HuH-7.5 (cell line): ENCODE results near the gene SLC7A4.

Experiments used
- DNase-seq: peaks from one replicate; pipeline ENCODE4 v3.0.0; 2011; ENCODE audit warnings: low spot score

SLC7A4 gene

GRCh38 chr22:20998411-20999336, 33.7 kb downstream of the SLC7A4 start:
- no peak for DNase-seq

GRCh38 chr22:20997536-20998257, 34.7 kb downstream of the SLC7A4 start:
- DNase-seq, result no peak

- no peak for DNase-seq
These were observed 35.5 kb downstream of the SLC7A4 start for GRCh38 chr22:20996598-20997535.

GRCh38 chr22:20996031-20996410, 36.3 kb downstream of the SLC7A4 start:
- DNase-seq, result no peak

- DNase-seq, result no peak
These were observed 36.9 kb downstream of the SLC7A4 start for GRCh38 chr22:20995329-20996030.

GRCh38 chr22:20994902-20995241, 37.5 kb downstream of the SLC7A4 start:
- DNase-seq, result no peak

- no peak for DNase-seq
These were observed 38.0 kb downstream of the SLC7A4 start for GRCh38 chr22:20994128-20994901.

- no peak for DNase-seq
These were observed 38.8 kb downstream of the SLC7A4 start for GRCh38 chr22:20993304-20994127.

- no peak for DNase-seq
These were observed 39.7 kb downstream of the SLC7A4 start for GRCh38 chr22:20992456-20993303.

- no peak for DNase-seq
These were observed 40.3 kb downstream of the SLC7A4 start for GRCh38 chr22:20992056-20992442.

GRCh38 chr22:20991252-20992055, 40.9 kb downstream of the SLC7A4 start:
- DNase-seq, result no peak

GRCh38 chr22:20990184-20991180, 41.9 kb downstream of the SLC7A4 start:
- no peak for DNase-seq

GRCh38 chr22:20989323-20990138, 42.8 kb downstream of the SLC7A4 start:
- DNase-seq, result no peak

GRCh38 chr22:20988573-20989322, 43.6 kb downstream of the SLC7A4 start:
- DNase-seq, result no peak

- DNase-seq, result no peak
These were observed 45.0 kb downstream of the SLC7A4 start for GRCh38 chr22:20987375-20987774.
